WTC11 (cell line): Measurements from ENCODE around the gene FMR1NB. TPM values are rescaled to one million over a fixed set of nuclear protein-coding genes. Genes with fewer than 3 reads are reported as not detected.

Source experiments
- ATAC-seq: fragments of 200-7000 bp; cut with Tn5 transposase; 2 replicates; pipeline ENCODE4 v1.10.0; 2021; ENCODE audit warnings: mild to moderate bottlenecking, moderate library complexity
- CTCF ChIA-PET: fragments of 300-600 bp; sonication (Branson Sonifier 250); formaldehyde crosslinking; loops from one replicate; lab custom pipeline; 2021; ENCODE audit warnings: antibody characterized with exemption; lab: Charles Lee
- POLR2A ChIA-PET: fragments of 350-600 bp; sonication (Branson Sonifier 250); formaldehyde crosslinking; loops from one replicate; lab custom pipeline; 2021; ENCODE audit warnings: antibody characterized with exemption; lab: Charles Lee
- DNase-seq: peaks from one replicate; pipeline ENCODE4 v3.0.0; 2021; ENCODE audit warnings: low spot score
- H3K27ac Mint-ChIP-seq: 2 replicates; pipeline ENCODE4 v1.8.0; 2021; ENCODE audit warnings: mixed read lengths
- H3K27me3 Mint-ChIP-seq: 2 replicates; pipeline ENCODE4 v1.8.0; 2021; ENCODE audit warnings: low read depth, mild to moderate bottlenecking, moderate library complexity, mixed read lengths
- H3K36me3 Mint-ChIP-seq: 2 replicates; pipeline ENCODE4 v1.8.0; 2021; ENCODE audit warnings: mixed read lengths
- H3K4me1 Mint-ChIP-seq: 2 replicates; pipeline ENCODE4 v1.8.0; 2022; ENCODE audit warnings: mixed read lengths
- H3K4me3 Mint-ChIP-seq: 2 replicates; pipeline ENCODE4 v1.8.0; 2021; ENCODE audit warnings: mild to moderate bottlenecking, moderate library complexity, mixed read lengths
- H3K9me3 Mint-ChIP-seq: 2 replicates; pipeline ENCODE4 v1.8.0; 2021; ENCODE audit warnings: mixed read lengths
- CDX4 ChIP-seq: fragments of 250-450 bp; sonication (Bioruptor Pico); IDR thresholded peaks from 2 replicates; pipeline ENCODE4 v1.9.0; 2021; ENCODE audit warnings: moderate library complexity, mild to moderate bottlenecking, inconsistent platforms, borderline replicate concordance
- CTCF ChIP-seq: fragments of 200-600 bp; IDR thresholded peaks from 2 replicates; pipeline ENCODE4 v1.8.0; 2022; ENCODE audit warnings: antibody characterized with exemption
- E2F1 ChIP-seq: sonication (generic); formaldehyde crosslinking; IDR thresholded peaks from 2 replicates; pipeline ENCODE4 v1.8.0; 2022; ENCODE audit warnings: mild to moderate bottlenecking, missing genetic modification reagents
- E2F4 ChIP-seq: sonication (generic); formaldehyde crosslinking; IDR thresholded peaks from 2 replicates; pipeline ENCODE4 v1.8.1; 2022; ENCODE audit warnings: low read depth, mild to moderate bottlenecking, moderate library complexity, missing genetic modification reagents, borderline replicate concordance
- ELF4 ChIP-seq: sonication (generic); formaldehyde crosslinking; IDR thresholded peaks from 2 replicates; pipeline ENCODE4 v1.8.1; 2022; ENCODE audit warnings: low read depth, mild to moderate bottlenecking, moderate library complexity, missing genetic modification reagents
- ESRRA ChIP-seq: sonication (generic); formaldehyde crosslinking; IDR thresholded peaks from 2 replicates; pipeline ENCODE4 v1.8.1; 2022; ENCODE audit warnings: mild to moderate bottlenecking, missing genetic modification reagents, borderline replicate concordance
- ETV6 ChIP-seq: sonication (generic); formaldehyde crosslinking; IDR thresholded peaks from 2 replicates; pipeline ENCODE4 v1.8.1; 2022; ENCODE audit warnings: mild to moderate bottlenecking, missing genetic modification reagents
- FOXP1 ChIP-seq: sonication (generic); formaldehyde crosslinking; IDR thresholded peaks from 2 replicates; pipeline ENCODE4 v1.8.0; 2022; ENCODE audit warnings: missing genetic modification reagents, mild to moderate bottlenecking, moderate library complexity, borderline replicate concordance
- MXD4 ChIP-seq: fragments of 250-450 bp; sonication (Bioruptor Pico); IDR thresholded peaks from 2 replicates; pipeline ENCODE4 v1.8.0; 2021; ENCODE audit warnings: mild to moderate bottlenecking, moderate library complexity, borderline replicate concordance
- NFE2L1 ChIP-seq: sonication (generic); formaldehyde crosslinking; IDR thresholded peaks from 2 replicates; pipeline ENCODE4 v1.8.1; 2023; ENCODE audit warnings: missing genetic modification reagents
- NR3C1 ChIP-seq: sonication (generic); formaldehyde crosslinking; conservative IDR thresholded peaks from 2 replicates; pipeline ENCODE4 v1.8.1; 2023; ENCODE audit warnings: low read depth, mild to moderate bottlenecking, missing genetic modification reagents
- SMAD4 ChIP-seq: sonication (generic); formaldehyde crosslinking; IDR thresholded peaks from 2 replicates; pipeline ENCODE4 v1.8.0; 2022; ENCODE audit warnings: mild to moderate bottlenecking, missing genetic modification reagents
- TEAD4 ChIP-seq: sonication (generic); formaldehyde crosslinking; IDR thresholded peaks from 2 replicates; pipeline ENCODE4 v1.8.0; 2022; ENCODE audit warnings: mild to moderate bottlenecking, missing genetic modification reagents
- USF1 ChIP-seq: sonication (generic); formaldehyde crosslinking; IDR thresholded peaks from 2 replicates; pipeline ENCODE4 v1.8.0; 2022; ENCODE audit warnings: mild to moderate bottlenecking, missing genetic modification reagents
- ZBTB43 ChIP-seq: sonication (generic); formaldehyde crosslinking; IDR thresholded peaks from 2 replicates; pipeline ENCODE4 v1.8.1; 2023; ENCODE audit warnings: mild to moderate bottlenecking, missing genetic modification reagents
- ZNF138 ChIP-seq: sonication (generic); formaldehyde crosslinking; conservative IDR thresholded peaks from 2 replicates; pipeline ENCODE4 v1.8.1; 2022; ENCODE audit warnings: mild to moderate bottlenecking, moderate library complexity, missing genetic modification reagents
- ZNF532 ChIP-seq: fragments of 250-450 bp; sonication (Bioruptor Pico); IDR thresholded peaks from 2 replicates; pipeline ENCODE4 v1.9.0; 2021; ENCODE audit warnings: mild to moderate bottlenecking, borderline replicate concordance
- ZSCAN18 ChIP-seq: fragments of 250-450 bp; sonication (Bioruptor Pico); IDR thresholded peaks from 2 replicates; pipeline ENCODE4 v2.1.2; 2022; ENCODE audit warnings: mild to moderate bottlenecking, moderate library complexity
- total RNA-seq: library from RNA; stranded (reverse); gene quantifications from 3 replicates; pipeline ENCODE4 v1.2.3, GENCODE V29; 2021

FMR1NB gene
- total RNA-seq, 1 experiment from 2014 or later: not detected

- TF ChIP-seq E2F1 (CRISPR knock-in tag) (no peak), ZBTB43 (CRISPR knock-in tag) (no peak), FOXP1 (CRISPR knock-in tag) (no peak)
- ChIA-PET CTCF (no interaction called here), POLR2A (no interaction called here)
- H3K4me1 Mint-ChIP-seq: no peaks in the 10 kb centered on the region
- H3K9me3 Mint-ChIP-seq: no peaks in the 10 kb centered on the region
- H3K36me3 Mint-ChIP-seq: peaks cover 31% of the 10 kb centered on the region
- H3K27me3 Mint-ChIP-seq: no peaks in the 10 kb centered on the region
- no peak overlapping the region for H3K27ac Mint-ChIP-seq
- ATAC-seq (no peak), DNase-seq (no peak)
- no peak overlapping the region for H3K4me3 Mint-ChIP-seq
Measured at GRCh38 chrX:147935156-147935758, 45.9 kb upstream of the FMR1NB start.

GRCh38 chrX:147945286-147945685 lies 35.9 kb upstream of the FMR1NB start:
- ChIA-PET CTCF (no interaction called here), POLR2A (no interaction called here)
- no peak for TF ChIP-seq ETV6 (CRISPR knock-in tag)
- TF ChIP-seq ZSCAN18 (CRISPR knock-in tag): no peak
- TF ChIP-seq SMAD4 (CRISPR knock-in tag): no peak
- no peak for TF ChIP-seq TEAD4 (CRISPR knock-in tag)
- TF ChIP-seq NR3C1 (CRISPR knock-in tag): no peak
- TF ChIP-seq CDX4: no peak
- TF ChIP-seq ZNF532 (CRISPR knock-in tag): no peak
- no peak for TF ChIP-seq USF1 (CRISPR knock-in tag)
- TF ChIP-seq NFE2L1 (CRISPR knock-in tag): no peak
- TF ChIP-seq CTCF: no peak
- TF ChIP-seq ESRRA (CRISPR knock-in tag): no peak
- TF ChIP-seq ZNF138 (CRISPR knock-in tag): no peak
- TF ChIP-seq ELF4 (CRISPR knock-in tag): no peak
- TF ChIP-seq MXD4 (CRISPR knock-in tag): no peak
- no peak for TF ChIP-seq E2F4 (CRISPR knock-in tag)
- ATAC-seq: no peak
- no peak overlapping the region for H3K27ac Mint-ChIP-seq
- peaks cover 52% of the 10 kb centered on the region for H3K36me3 Mint-ChIP-seq
- H3K27me3 Mint-ChIP-seq: no peaks in the 10 kb centered on the region
- no peaks in the 10 kb centered on the region for H3K9me3 Mint-ChIP-seq
- H3K4me1 Mint-ChIP-seq: no peaks in the 10 kb centered on the region
- H3K4me3 Mint-ChIP-seq: no peak overlapping the region
- DNase-seq: no peak
